ENCODE measurements around the gene GCA.

GRCh38 chr2:162316590-162316989, 27.3 kb upstream of the GCA start:
- TF ChIP-seq LBX2 (CRISPR knock-in tag; IDR thresholded peaks at IDR 0.05; ENCODE audit: borderline replicate concordance) = no peak
- no peak for TF ChIP-seq ZNF235 (CRISPR knock-in tag; IDR thresholded peaks at IDR 0.05; ENCODE audit: borderline replicate concordance)
- no peak for TF ChIP-seq CTCF (CRISPR knock-in tag; IDR thresholded peaks at IDR 0.05)
- TF ChIP-seq ZNF580 (CRISPR knock-in tag; IDR thresholded peaks at IDR 0.05; ENCODE audit: borderline replicate concordance, low read depth) = no peak
- no peak for TF ChIP-seq POLR2A (IDR thresholded peaks at IDR 0.05; ENCODE audit: insufficient read depth in 1 of 2, low read depth in 2 of 2, low read length in 2 of 2)
- no peak for TF ChIP-seq ATF6 (CRISPR knock-in tag; conservative IDR thresholded peaks at IDR 0.05)
